ENCODE data around the gene RAB13.

The RAB13 gene

DNA sequence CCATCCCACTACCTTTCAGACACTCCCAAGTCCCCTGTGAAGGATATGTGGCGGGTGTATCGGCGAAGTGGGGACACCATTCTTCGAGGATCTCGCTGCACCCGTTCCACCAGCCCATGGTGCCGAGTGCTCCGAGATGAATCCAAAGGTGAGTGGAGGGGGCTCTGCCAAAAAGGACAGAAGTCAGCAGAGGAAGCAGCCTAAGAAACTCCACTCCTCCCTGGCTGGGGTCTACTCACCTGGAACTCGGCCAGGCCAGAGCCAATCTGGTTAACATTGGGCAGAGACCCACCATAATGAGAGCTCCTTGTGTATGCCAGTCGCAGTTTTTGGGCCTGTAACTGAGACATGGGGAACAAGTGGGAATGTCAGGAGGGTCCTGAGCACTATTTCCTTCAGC lies 31.3 kb downstream of the RAB13 start:
- no peak for FAIRE-seq

GRCh38 chr1:153953859-153954365 lies 32.2 kb downstream of the RAB13 start:
- no peak for FAIRE-seq

GRCh38 chr1:153951801-153952200 lies 34.3 kb downstream of the RAB13 start:
- no peak for FAIRE-seq

DNA sequence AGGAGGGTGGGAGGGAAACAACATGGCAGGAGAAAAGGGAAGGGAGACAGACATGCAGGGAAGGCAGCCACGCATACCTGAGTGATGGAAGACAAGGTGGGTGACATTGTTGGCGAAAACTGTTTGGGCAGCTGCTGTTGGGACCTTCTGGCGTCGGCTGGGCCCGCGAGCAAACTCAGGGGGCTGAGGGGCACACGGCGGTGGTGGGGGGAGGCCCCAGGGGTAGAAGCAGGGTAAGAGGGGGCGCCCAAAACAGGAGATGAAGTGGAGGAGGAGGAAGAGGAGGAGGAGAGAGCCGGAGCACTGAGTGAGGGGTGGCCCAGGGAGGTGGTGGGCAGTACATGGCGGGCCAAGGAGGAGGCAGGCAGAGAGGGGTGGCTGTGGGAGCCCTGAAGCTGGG lies 35.0 kb downstream of the RAB13 start:
- FAIRE-seq, result no peak

DNA sequence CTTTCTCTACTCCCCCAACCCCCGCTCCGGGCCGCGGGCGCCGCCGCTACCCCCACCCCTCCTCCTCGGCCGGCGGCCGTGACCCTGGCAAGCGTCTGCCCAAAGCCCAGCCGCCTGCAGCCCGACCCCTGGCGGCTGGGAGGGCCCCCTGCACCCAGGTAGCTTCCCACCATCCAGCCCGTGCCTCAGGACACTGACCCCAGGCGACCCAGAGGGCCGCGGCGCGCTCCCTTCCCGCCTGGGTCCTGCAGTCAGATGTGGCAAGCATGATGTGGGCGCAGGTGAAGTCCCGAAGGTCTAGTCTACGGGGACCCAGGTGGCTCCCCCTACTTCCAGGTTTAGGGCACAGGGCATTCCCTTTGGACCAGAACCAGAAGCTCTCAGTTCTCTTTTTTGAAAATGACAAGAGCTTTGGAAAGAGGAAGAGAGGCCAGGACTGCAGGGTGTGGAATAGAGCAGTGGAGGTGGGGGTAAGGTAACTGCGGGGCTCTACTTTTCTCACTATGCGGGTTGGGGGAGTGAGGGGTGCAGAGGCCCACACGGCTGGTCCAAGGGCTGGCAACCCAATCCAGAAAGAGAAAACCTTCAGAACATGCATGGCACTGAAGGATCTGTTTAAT lies 39.4 kb downstream of the RAB13 start, which contains the start of gene DENND4B:
TSS of gene DENND4B (minus strand) at position 97 of the 620 bp plus-strand sequence. CDS start 2,344 bp downstream, outside the sequence.
- FAIRE-seq, result no peak

DNA sequence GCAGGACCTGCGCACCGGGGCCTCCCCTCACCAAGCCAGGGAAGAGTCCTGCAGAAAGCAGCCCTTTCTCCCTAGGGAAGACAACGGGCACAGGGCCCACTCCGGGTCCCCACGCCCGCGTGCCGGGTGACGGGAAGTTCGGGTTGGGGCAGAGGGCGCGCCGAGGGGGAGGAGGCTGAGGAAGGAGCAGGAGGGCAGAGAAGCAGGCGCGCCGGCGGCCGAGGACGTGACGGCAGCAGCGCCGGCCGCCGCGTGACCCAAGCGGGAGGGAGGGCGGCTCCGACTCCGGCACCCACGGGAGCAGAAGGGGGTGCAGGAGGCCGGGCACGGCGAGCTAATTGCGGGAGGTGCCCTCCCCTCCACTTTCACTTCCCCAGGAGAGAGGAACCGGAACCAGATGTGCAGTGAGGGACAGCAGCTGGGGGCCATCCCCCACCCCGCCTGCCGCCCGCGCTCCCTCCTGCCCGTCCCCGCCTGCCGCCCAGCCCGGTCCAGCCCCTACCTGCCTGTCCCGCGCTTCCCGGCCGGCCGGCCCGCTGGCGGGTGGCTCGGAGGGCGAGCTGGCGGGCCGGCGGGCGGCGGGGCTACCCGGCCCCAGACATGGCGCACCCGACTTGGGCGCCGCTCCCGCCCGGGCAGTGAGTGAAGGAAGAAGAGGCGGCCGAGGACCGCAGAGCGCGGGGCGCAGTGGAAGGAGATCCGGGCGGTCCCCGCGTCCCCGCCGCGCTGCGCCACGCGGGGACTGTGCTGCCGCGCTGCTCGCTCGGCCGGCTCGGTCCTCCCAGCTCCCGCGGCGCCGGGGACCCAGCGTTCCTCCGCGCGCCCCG lies 40.1 kb downstream of the RAB13 start:
- no peak for FAIRE-seq

- no peak for FAIRE-seq
Observed at GRCh38 chr1:153945131-153945794, 40.9 kb downstream of the RAB13 start.

DNA sequence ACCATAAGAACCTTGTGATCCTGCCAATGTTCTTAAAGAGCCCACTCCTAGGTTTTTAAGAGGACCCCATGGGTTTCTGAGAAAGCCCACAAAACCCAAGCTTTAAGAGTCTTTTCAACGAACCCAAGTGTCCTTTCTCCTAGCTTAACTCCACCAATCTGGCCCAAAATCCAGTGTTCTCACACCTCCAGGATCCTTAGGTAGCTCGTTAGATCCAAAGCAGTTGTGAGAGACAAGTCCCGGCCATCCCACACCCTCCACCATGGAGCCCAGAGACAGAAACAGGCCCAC lies 41.4 kb downstream of the RAB13 start:
- no peak for FAIRE-seq

DNA sequence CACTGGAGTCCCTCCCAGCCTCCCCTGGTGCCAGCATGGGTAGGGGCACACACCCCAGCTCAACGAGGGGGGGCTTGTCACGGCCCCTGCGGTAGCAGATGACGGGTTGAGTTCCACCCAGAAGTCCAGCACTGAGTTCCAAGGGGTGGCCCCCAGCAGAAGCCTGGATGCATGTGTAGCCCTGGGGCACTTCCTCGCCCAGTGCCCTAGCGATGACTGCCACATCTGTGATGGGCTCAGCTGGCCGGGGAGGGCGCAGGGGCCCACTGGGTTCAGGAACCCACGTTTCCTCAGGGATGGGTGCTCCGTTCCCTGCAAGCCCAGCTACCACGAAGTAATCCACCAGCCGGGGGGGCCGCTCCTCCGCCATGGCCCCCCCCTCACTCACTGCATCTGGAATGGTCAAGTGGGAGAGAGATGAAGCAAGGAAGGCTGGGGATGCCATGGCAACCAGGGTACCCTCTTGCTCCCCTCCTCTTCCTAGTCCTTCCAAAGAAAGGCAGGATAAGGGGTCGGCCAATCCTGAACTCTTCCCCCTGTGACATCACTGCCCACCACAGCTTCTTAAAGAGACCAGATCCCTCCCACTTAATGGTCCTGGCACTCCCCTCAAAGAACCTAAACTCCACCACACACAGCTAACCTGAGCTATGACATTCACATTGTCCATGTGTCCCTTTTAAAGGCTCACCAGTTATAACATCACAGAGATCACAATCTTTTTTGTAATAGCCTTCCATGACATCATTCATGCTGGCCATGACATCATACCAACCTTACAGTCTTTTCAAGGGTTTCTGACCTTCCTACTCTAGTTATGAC lies 41.9 kb downstream of the RAB13 start:
- FAIRE-seq, result no peak

GRCh38 chr1:153942766-153943549 lies 43.2 kb downstream of the RAB13 start:
- FAIRE-seq, result no peak

- FAIRE-seq, result no peak
Observed at GRCh38 chr1:153941826-153942725, 44.1 kb downstream of the RAB13 start.

DNA sequence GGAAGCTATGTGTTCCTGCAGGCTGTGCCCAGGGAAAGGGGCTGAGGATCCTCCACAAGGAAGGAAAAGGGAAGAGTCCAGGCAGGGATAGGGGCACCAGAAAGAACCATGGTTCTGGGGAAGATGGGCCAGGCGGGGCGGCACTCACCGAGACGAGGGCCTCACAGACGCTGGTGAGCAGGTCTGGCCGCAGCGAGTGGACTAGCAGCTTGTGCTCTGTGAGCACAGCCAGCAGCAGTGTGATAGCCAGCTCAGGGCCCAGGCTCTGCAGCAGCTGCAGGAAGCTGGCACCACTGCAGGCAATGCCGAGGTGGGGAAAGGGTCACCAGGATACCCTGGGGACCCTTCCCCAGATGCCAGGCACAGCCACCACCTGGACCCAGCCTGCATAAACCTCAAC lies 45.4 kb downstream of the RAB13 start:
- no peak for FAIRE-seq

GRCh38 chr1:153939476-153939875 lies 46.7 kb downstream of the RAB13 start:
- no peak for FAIRE-seq

DNA sequence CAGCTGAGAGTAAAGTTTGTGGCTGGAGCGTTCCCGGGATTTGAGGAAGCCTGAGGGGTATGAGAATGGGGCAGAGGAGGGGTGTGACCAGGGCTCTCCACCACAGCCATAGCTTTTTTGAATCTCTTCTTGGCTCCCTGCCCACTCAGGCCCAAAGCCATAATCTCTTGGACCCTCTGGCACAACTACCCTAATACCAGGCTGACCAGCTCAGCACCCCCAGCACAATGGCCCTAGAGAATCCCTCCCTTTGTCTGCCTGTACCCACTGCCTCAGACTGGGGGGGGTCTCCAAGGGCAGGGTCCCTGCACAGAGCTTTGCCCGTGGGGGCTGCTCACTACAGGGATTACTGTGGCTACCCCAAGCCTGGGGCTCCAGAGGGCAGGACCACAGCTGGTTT lies 47.1 kb downstream of the RAB13 start:
- no peak for FAIRE-seq

DNA sequence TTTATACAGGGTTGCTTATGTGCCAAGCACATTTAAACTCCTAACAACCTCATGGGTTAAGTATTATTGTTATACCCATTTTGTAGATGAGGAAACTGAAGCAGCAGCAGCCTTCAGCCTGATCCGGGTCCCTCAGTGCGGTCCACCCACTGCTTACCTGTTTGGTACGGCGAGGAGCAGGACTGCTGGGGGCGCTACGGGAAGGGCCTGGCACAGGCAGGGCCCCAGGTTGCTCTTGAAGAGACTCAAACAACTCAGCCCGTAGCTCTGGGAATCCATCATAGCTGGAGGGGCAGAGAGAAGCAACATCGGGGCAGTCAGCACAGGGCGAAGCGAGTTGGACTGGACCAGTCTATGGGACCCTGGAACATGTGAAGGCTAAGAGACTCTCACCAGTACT lies 48.8 kb downstream of the RAB13 start:
- no peak for FAIRE-seq

GRCh38 chr1:153936011-153936802 lies 49.9 kb downstream of the RAB13 start:
- no peak for FAIRE-seq

DNA sequence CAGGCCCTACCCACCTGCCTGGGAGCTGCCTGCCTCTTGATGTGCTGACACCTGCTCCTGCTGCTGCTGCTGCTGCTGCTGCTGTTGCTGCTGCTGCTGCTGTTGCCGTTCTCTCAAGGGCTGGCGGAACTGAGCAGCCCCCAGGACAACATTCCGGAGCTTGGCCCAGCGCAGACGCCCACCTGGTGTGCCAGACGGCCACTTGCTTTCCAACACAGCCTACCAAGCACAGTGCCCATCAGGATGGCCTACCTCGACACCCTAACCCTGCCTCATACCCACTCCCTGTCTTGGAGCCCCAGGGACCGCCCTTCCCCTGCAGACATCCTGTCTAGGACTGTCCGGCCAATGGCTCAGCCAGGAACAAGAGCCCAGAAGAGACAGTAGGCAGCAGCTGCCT lies 51.4 kb downstream of the RAB13 start:
- FAIRE-seq, result no peak

GRCh38 chr1:153933955-153934354 lies 52.2 kb downstream of the RAB13 start:
- no peak for FAIRE-seq

GRCh38 chr1:153933430-153933829 lies 52.7 kb downstream of the RAB13 start:
- no peak for FAIRE-seq
